ENCODE results near the gene TLK1.

DNA sequence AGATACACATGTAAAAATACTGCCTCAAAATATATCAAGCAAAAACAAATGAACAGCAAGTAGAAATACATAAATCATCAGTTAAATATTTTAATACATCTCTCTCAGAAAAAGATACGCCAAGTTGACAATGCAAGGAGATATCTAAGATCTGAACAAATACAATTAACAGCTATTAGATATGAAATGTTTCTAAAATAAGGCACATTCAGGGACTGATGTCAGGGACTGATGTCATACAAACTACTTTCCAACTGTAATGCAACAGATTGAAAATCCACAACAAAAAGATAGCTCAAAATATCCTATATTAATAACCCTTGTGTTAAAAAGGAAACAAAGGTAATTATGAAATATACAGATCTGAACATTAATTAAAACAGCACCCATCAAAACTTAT is 51.7 kb downstream of the TLK1 start:
- TF ChIP-seq, protein P1, sequence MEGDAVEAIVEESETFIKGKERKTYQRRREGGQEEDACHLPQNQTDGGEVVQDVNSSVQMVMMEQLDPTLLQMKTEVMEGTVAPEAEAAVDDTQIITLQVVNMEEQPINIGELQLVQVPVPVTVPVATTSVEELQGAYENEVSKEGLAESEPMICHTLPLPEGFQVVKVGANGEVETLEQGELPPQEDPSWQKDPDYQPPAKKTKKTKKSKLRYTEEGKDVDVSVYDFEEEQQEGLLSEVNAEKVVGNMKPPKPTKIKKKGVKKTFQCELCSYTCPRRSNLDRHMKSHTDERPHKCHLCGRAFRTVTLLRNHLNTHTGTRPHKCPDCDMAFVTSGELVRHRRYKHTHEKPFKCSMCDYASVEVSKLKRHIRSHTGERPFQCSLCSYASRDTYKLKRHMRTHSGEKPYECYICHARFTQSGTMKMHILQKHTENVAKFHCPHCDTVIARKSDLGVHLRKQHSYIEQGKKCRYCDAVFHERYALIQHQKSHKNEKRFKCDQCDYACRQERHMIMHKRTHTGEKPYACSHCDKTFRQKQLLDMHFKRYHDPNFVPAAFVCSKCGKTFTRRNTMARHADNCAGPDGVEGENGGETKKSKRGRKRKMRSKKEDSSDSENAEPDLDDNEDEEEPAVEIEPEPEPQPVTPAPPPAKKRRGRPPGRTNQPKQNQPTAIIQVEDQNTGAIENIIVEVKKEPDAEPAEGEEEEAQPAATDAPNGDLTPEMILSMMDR (IDR thresholded peaks at IDR 0.05 in 2 of 3, conservative IDR thresholded peaks at IDR 0.05 in 1 of 3; ENCODE audit: control insufficient read depth in 2 of 3, extremely low read depth in 1 of 3, insufficient read depth in 1 of 3, low read depth in 3 of 3, low read length in 3 of 3), result no peak
- TF ChIP-seq, protein P2, sequence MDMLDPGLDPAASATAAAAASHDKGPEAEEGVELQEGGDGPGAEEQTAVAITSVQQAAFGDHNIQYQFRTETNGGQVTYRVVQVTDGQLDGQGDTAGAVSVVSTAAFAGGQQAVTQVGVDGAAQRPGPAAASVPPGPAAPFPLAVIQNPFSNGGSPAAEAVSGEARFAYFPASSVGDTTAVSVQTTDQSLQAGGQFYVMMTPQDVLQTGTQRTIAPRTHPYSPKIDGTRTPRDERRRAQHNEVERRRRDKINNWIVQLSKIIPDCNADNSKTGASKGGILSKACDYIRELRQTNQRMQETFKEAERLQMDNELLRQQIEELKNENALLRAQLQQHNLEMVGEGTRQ (IDR thresholded peaks at IDR 0.05; ENCODE audit: borderline replicate concordance, low read depth, low read length), result no peak
- TF ChIP-seq RCOR1 (conservative IDR thresholded peaks at IDR 0.05; ENCODE audit: low read depth, low read length) (no peak), ZZZ3 (IDR thresholded peaks at IDR 0.05; ENCODE audit: control insufficient read depth, insufficient read length, low read depth) (no peak), PAX8 (IDR thresholded peaks at IDR 0.05) (no peak), POLR2A (IDR thresholded peaks at IDR 0.05; ENCODE audit: low read depth, low read length) (no peak), TBL1XR1 (IDR thresholded peaks at IDR 0.05; ENCODE audit: low read depth, low read length) (no peak), NFIC (IDR thresholded peaks at IDR 0.05; ENCODE audit: low read depth, low read length) (no peak), TCF7 (IDR thresholded peaks at IDR 0.05; ENCODE audit: borderline replicate concordance) (no peak), SP1 (IDR thresholded peaks at IDR 0.05; ENCODE audit: low read depth, low read length) (no peak), TARDBP (IDR thresholded peaks at IDR 0.05; ENCODE audit: borderline replicate concordance) (no peak), EGR1 (IDR thresholded peaks at IDR 0.05; ENCODE audit: borderline replicate concordance in 1 of 2, low read depth in 2 of 2, low read length in 2 of 2) (no peak)
- TF ChIP-seq, protein P3, sequence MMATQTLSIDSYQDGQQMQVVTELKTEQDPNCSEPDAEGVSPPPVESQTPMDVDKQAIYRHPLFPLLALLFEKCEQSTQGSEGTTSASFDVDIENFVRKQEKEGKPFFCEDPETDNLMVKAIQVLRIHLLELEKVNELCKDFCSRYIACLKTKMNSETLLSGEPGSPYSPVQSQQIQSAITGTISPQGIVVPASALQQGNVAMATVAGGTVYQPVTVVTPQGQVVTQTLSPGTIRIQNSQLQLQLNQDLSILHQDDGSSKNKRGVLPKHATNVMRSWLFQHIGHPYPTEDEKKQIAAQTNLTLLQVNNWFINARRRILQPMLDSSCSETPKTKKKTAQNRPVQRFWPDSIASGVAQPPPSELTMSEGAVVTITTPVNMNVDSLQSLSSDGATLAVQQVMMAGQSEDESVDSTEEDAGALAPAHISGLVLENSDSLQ (IDR thresholded peaks at IDR 0.05), result no peak
- TF ChIP-seq, protein P4, sequence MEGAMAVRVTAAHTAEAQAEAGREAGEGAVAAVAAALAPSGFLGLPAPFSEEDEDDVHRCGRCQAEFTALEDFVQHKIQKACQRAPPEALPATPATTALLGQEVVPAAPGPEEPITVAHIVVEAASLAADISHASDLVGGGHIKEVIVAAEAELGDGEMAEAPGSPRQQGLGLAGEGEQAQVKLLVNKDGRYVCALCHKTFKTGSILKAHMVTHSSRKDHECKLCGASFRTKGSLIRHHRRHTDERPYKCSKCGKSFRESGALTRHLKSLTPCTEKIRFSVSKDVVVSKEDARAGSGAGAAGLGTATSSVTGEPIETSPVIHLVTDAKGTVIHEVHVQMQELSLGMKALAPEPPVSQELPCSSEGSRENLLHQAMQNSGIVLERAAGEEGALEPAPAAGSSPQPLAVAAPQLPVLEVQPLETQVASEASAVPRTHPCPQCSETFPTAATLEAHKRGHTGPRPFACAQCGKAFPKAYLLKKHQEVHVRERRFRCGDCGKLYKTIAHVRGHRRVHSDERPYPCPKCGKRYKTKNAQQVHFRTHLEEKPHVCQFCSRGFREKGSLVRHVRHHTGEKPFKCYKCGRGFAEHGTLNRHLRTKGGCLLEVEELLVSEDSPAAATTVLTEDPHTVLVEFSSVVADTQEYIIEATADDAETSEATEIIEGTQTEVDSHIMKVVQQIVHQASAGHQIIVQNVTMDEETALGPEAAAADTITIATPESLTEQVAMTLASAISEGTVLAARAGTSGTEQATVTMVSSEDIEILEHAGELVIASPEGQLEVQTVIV (IDR thresholded peaks at IDR 0.05; ENCODE audit: borderline replicate concordance, partially characterized antibody), result no peak
